Measurements from ENCODE around the gene PPP1R26. TPM values are rescaled to one million over a fixed set of nuclear protein-coding genes. Genes with fewer than 3 reads are reported as not detected.

The PPP1R26 gene
- total and polyA plus RNA-seq, 2 of the 4 experiments (the other 2 are of a cell fraction) = 3.8 to 5.6 TPM

GRCh38 chr9:135519179-135519971 is 39.8 kb downstream of the PPP1R26 start:
- no peak for DNase-seq
- Histone ChIP-seq H3K56ac (ENCODE audit: extremely low read depth, insufficient read depth, low read length) (no peak overlapping the region), H4K20me1 (ENCODE audit: insufficient read depth, low read length) (no peaks in the 10 kb centered on the region), H3K23ac (ENCODE audit: low read depth, low read length) (no peak overlapping the region), H3K27ac (ENCODE audit: insufficient read depth, low read length) (no peak overlapping the region), H2AFZ (replicated peaks; ENCODE audit: low read length, poor library complexity) (no peak overlapping the region), H3K27me3 (ENCODE audit: control insufficient read depth, insufficient read depth, low read length) (peaks cover 3% of the 10 kb centered on the region; the same call in 1 of the 2 replicates), H3K36me3 (ENCODE audit: control insufficient read depth, insufficient read depth, low read length) (no peaks in the 10 kb centered on the region), H3K9me3 (ENCODE audit: control insufficient read depth, insufficient read depth, low read length) (no peaks in the 10 kb centered on the region), H3K14ac (replicated peaks; ENCODE audit: low read depth, low read length) (no peak overlapping the region), H4K5ac (ENCODE audit: low read depth, low read length) (no peak overlapping the region), H2BK15ac (ENCODE audit: low read depth, low read length) (no peak overlapping the region), H3K4me2 (ENCODE audit: low read depth, low read length) (no peak overlapping the region), H3K79me1 (ENCODE audit: low read depth in 1 of 2, low read length in 2 of 2) (no peaks in the 10 kb centered on the region), H3K9ac (ENCODE audit: low read depth, low read length) (no peak overlapping the region), H2BK20ac (ENCODE audit: low read depth, low read length) (no peak overlapping the region), H4K91ac (ENCODE audit: insufficient read depth, low read depth, low read length) (no peak overlapping the region), H3K4me1 (ENCODE audit: control insufficient read depth, insufficient read depth, low read length) (no peaks in the 10 kb centered on the region), H2AK9ac (replicated peaks; ENCODE audit: low read depth, low read length, poor library complexity) (no peak overlapping the region), H4K8ac (ENCODE audit: low read depth in 2 of 2, low read length in 2 of 2) (no peak overlapping the region), H3K4me3 (ENCODE audit: insufficient read depth, low read depth, low read length) (no peak overlapping the region), H2BK120ac (ENCODE audit: low read depth, low read length) (no peak overlapping the region), H3K4ac (ENCODE audit: low read depth, low read length) (no peak overlapping the region), H2AK5ac (ENCODE audit: low read depth, low read length) (no peak overlapping the region), H3K18ac (ENCODE audit: low read depth, low read length) (no peak overlapping the region), H2BK5ac (ENCODE audit: low read depth, low read length, poor library complexity, severe bottlenecking) (no peak overlapping the region), H3K9me1 (ENCODE audit: insufficient read depth, low read length) (no peaks in the 10 kb centered on the region)
- no TSS peak for BruUV-seq (replicated peaks)
- 92% methylated on average over 2 of the region's 10 CpGs; no CpG with 5 or more reads in 1 of the 2 experiments for WGBS, 2 experiments (ENCODE audit: extremely low coverage in 2 of 2, insufficient read length in 1 of 2)
- intact Hi-C loops (cut with micrococcal nuclease) (no loop called here), dilution Hi-C loops (cut with HindIII; ENCODE audit: low sequenced_read_pairs, unreplicated experiment) (no loop called here), in situ Hi-C loops (cut with MboI; ENCODE audit: low sequenced_read_pairs) (no loop called here)
- TF ChIP-seq SMC3 (IDR thresholded peaks at IDR 0.05; ENCODE audit: low read depth, low read length) (no peak), USF2 (IDR thresholded peaks at IDR 0.05; ENCODE audit: low read depth, low read length) (no peak), ELK1 (IDR thresholded peaks at IDR 0.05; ENCODE audit: borderline replicate concordance, low read depth, low read length) (no peak), RCOR1 (IDR thresholded peaks at IDR 0.05; ENCODE audit: insufficient replicate concordance, low read length) (no peak), NFE2L2 (IDR thresholded peaks at IDR 0.05; ENCODE audit: low read depth, low read length) (no peak), MAFK (IDR thresholded peaks at IDR 0.05; ENCODE audit: low read depth, low read length) (no peak), MAZ (IDR thresholded peaks at IDR 0.05; ENCODE audit: borderline replicate concordance, low read depth, low read length) (no peak), MXI1 (IDR thresholded peaks at IDR 0.05; ENCODE audit: borderline replicate concordance, low read depth, low read length) (no peak), RAD21 (IDR thresholded peaks at IDR 0.05; ENCODE audit: low read length) (no peak), RFX5 (IDR thresholded peaks at IDR 0.05; ENCODE audit: low read depth, low read length) (no peak), FOS (IDR thresholded peaks at IDR 0.05; ENCODE audit: low read depth, low read length) (no peak), CHD1 (IDR thresholded peaks at IDR 0.05; ENCODE audit: low read depth, low read length) (no peak), BHLHE40 (IDR thresholded peaks at IDR 0.05; ENCODE audit: low read depth, low read length) (no peak), CTCF (conservative IDR thresholded peaks at IDR 0.05; ENCODE audit: low read depth, low read length) (no peak), POLR2A (IDR thresholded peaks at IDR 0.05; ENCODE audit: low read depth, low read length) (no peak), CEBPB (IDR thresholded peaks at IDR 0.05; ENCODE audit: low read depth, low read length) (no peak)
- CTCF ChIA-PET = no interaction called here
- POLR2A ChIA-PET (ENCODE audit: unreplicated experiment) = no interaction called here
- ATAC-seq (ENCODE audit: low read depth) = no peak
